GM23338 (cell line): ENCODE results near the gene REX1BD.

Source experiments
- CREB1 ChIP-seq: fragments of 250-450 bp; sonication (Bioruptor Pico); IDR thresholded peaks from 2 replicates; pipeline ENCODE4 v1.5.0; 2020; ENCODE audit warnings: low read depth, mild to moderate bottlenecking, moderate library complexity
- EZH2 ChIP-seq: fragments of 200-600 bp; sonication (generic); IDR thresholded peaks from one replicate; pipeline ENCODE4 v1.8.0; 2017; ENCODE audit warnings: antibody characterized with exemption, mild to moderate bottlenecking, low read depth; ENCODE audit not compliant: unreplicated experiment
- EZH2phosphoT487 ChIP-seq: fragments of 200-600 bp; sonication (generic); IDR thresholded peaks from one replicate; pipeline ENCODE4 v1.8.1; 2018; ENCODE audit warnings: antibody characterized with exemption; ENCODE audit not compliant: unreplicated experiment
- JUNB ChIP-seq: IDR thresholded peaks from one replicate; pipeline ENCODE4 v1.6.1; 2016; ENCODE audit warnings: antibody characterized with exemption; ENCODE audit not compliant: unreplicated experiment
- NANOG ChIP-seq: IDR thresholded peaks from 2 replicates; pipeline ENCODE4 v1.6.1; 2016; ENCODE audit warnings: antibody characterized with exemption, borderline replicate concordance
- POLR2AphosphoS5 ChIP-seq: IDR thresholded peaks from 2 replicates; pipeline ENCODE4 v1.6.1; 2016; ENCODE audit warnings: antibody characterized with exemption, low read depth
- STAT1 ChIP-seq: IDR thresholded peaks from one replicate; pipeline ENCODE4 v1.6.1; 2016; ENCODE audit warnings: antibody characterized with exemption; ENCODE audit not compliant: unreplicated experiment
- ZNF114 ChIP-seq: fragments of 250-450 bp; sonication (Bioruptor Pico); IDR thresholded peaks from 2 replicates; pipeline ENCODE4 v1.5.0; 2020; ENCODE audit warnings: mild to moderate bottlenecking, moderate library complexity
- ZNF331 ChIP-seq: fragments of 250-450 bp; sonication (Bioruptor Pico); IDR thresholded peaks from 2 replicates; pipeline ENCODE4 v1.5.0; 2020; ENCODE audit warnings: low read depth, mild to moderate bottlenecking, moderate library complexity
- TF ChIP-seq, protein P1 (sequence below), 2 experiments: fragments of 200-600 bp in 1 of 2; sonication (generic) in 1 of 2; conservative IDR thresholded peaks; 2 replicates each; pipeline versions ENCODE4 v1.5.1 to v1.6.1; 2016 to 2017; ENCODE audit warnings: antibody characterized with exemption in 2 of 2, low read depth in 2 of 2, mild to moderate bottlenecking in 2 of 2, moderate library complexity in 1 of 2
- TF ChIP-seq, protein P2 (sequence below): IDR thresholded peaks from one replicate; pipeline ENCODE4 v1.6.1; 2018; ENCODE audit warnings: antibody characterized with exemption; ENCODE audit not compliant: unreplicated experiment
- TF ChIP-seq, protein P3 (sequence below): IDR thresholded peaks from 2 replicates; pipeline ENCODE4 v1.6.1; 2016; ENCODE audit warnings: antibody characterized with exemption
- TF ChIP-seq, protein P4 (sequence below): fragments of 250-450 bp; sonication (Bioruptor Pico); IDR thresholded peaks from 2 replicates; pipeline ENCODE4 v1.5.0; 2020; ENCODE audit warnings: mild to moderate bottlenecking, moderate library complexity

DNA sequence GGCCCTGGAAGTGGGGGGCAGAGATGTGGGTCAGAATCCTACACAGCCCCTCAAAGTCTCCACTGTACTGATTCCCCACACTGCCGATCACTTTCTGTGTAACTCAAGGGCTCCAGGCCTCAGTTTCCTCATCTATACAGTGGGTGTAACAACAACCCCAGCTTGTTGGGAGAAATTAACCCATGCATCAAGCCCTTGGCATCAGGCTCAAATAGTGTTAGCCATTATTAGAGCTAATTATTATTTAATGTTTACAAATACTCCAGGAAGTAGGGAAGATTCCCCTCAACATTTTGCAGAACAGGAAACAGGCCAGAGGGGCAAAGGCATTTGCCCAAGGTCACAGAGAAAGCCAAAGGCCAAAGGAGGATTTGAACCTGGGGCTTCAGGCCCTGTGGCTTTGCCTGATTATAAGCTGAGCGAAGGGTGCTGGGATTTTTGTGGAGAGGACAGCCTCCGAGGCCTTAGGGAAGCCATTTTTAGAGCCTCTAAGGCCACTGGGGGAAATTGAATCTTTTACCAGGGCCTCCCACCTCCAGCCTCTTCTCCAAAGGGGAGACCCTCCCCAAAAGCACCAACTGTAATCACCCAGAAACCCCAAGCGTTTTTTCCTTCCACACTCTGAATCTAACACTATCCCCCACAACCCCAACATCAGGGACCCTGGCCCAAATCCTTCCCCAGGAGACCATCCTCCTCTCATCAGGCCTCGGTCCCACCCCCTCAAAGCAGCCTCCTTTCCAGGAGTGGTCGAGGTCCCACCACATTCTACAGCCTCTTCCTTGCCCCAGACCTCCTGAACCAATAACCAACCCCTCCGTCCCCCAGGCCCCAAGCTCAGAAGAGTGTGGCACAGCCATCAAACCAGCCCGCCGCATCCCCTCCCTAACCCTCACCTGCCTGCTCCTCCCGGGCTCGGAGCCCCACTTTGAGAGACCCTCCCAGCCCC lies 46.3 kb upstream of the REX1BD start:
- TF ChIP-seq, protein P1, sequence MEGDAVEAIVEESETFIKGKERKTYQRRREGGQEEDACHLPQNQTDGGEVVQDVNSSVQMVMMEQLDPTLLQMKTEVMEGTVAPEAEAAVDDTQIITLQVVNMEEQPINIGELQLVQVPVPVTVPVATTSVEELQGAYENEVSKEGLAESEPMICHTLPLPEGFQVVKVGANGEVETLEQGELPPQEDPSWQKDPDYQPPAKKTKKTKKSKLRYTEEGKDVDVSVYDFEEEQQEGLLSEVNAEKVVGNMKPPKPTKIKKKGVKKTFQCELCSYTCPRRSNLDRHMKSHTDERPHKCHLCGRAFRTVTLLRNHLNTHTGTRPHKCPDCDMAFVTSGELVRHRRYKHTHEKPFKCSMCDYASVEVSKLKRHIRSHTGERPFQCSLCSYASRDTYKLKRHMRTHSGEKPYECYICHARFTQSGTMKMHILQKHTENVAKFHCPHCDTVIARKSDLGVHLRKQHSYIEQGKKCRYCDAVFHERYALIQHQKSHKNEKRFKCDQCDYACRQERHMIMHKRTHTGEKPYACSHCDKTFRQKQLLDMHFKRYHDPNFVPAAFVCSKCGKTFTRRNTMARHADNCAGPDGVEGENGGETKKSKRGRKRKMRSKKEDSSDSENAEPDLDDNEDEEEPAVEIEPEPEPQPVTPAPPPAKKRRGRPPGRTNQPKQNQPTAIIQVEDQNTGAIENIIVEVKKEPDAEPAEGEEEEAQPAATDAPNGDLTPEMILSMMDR (conservative IDR thresholded peaks at IDR 0.05; ENCODE audit: low read depth in 2 of 2), result no peak
- TF ChIP-seq POLR2AphosphoS5 (no peak), JUNB (no peak), CREB1 (CRISPR knock-in tag) (no peak), EZH2 (no peak), STAT1 (no peak), NANOG (no peak), EZH2phosphoT487 (no peak), ZNF114 (CRISPR knock-in tag) (no peak), ZNF331 (CRISPR knock-in tag) (no peak)
- TF ChIP-seq, protein P2, sequence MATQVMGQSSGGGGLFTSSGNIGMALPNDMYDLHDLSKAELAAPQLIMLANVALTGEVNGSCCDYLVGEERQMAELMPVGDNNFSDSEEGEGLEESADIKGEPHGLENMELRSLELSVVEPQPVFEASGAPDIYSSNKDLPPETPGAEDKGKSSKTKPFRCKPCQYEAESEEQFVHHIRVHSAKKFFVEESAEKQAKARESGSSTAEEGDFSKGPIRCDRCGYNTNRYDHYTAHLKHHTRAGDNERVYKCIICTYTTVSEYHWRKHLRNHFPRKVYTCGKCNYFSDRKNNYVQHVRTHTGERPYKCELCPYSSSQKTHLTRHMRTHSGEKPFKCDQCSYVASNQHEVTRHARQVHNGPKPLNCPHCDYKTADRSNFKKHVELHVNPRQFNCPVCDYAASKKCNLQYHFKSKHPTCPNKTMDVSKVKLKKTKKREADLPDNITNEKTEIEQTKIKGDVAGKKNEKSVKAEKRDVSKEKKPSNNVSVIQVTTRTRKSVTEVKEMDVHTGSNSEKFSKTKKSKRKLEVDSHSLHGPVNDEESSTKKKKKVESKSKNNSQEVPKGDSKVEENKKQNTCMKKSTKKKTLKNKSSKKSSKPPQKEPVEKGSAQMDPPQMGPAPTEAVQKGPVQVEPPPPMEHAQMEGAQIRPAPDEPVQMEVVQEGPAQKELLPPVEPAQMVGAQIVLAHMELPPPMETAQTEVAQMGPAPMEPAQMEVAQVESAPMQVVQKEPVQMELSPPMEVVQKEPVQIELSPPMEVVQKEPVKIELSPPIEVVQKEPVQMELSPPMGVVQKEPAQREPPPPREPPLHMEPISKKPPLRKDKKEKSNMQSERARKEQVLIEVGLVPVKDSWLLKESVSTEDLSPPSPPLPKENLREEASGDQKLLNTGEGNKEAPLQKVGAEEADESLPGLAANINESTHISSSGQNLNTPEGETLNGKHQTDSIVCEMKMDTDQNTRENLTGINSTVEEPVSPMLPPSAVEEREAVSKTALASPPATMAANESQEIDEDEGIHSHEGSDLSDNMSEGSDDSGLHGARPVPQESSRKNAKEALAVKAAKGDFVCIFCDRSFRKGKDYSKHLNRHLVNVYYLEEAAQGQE, result no peak
- TF ChIP-seq, protein P3, sequence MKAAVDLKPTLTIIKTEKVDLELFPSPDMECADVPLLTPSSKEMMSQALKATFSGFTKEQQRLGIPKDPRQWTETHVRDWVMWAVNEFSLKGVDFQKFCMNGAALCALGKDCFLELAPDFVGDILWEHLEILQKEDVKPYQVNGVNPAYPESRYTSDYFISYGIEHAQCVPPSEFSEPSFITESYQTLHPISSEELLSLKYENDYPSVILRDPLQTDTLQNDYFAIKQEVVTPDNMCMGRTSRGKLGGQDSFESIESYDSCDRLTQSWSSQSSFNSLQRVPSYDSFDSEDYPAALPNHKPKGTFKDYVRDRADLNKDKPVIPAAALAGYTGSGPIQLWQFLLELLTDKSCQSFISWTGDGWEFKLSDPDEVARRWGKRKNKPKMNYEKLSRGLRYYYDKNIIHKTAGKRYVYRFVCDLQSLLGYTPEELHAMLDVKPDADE, result no peak
- TF ChIP-seq, protein P4, sequence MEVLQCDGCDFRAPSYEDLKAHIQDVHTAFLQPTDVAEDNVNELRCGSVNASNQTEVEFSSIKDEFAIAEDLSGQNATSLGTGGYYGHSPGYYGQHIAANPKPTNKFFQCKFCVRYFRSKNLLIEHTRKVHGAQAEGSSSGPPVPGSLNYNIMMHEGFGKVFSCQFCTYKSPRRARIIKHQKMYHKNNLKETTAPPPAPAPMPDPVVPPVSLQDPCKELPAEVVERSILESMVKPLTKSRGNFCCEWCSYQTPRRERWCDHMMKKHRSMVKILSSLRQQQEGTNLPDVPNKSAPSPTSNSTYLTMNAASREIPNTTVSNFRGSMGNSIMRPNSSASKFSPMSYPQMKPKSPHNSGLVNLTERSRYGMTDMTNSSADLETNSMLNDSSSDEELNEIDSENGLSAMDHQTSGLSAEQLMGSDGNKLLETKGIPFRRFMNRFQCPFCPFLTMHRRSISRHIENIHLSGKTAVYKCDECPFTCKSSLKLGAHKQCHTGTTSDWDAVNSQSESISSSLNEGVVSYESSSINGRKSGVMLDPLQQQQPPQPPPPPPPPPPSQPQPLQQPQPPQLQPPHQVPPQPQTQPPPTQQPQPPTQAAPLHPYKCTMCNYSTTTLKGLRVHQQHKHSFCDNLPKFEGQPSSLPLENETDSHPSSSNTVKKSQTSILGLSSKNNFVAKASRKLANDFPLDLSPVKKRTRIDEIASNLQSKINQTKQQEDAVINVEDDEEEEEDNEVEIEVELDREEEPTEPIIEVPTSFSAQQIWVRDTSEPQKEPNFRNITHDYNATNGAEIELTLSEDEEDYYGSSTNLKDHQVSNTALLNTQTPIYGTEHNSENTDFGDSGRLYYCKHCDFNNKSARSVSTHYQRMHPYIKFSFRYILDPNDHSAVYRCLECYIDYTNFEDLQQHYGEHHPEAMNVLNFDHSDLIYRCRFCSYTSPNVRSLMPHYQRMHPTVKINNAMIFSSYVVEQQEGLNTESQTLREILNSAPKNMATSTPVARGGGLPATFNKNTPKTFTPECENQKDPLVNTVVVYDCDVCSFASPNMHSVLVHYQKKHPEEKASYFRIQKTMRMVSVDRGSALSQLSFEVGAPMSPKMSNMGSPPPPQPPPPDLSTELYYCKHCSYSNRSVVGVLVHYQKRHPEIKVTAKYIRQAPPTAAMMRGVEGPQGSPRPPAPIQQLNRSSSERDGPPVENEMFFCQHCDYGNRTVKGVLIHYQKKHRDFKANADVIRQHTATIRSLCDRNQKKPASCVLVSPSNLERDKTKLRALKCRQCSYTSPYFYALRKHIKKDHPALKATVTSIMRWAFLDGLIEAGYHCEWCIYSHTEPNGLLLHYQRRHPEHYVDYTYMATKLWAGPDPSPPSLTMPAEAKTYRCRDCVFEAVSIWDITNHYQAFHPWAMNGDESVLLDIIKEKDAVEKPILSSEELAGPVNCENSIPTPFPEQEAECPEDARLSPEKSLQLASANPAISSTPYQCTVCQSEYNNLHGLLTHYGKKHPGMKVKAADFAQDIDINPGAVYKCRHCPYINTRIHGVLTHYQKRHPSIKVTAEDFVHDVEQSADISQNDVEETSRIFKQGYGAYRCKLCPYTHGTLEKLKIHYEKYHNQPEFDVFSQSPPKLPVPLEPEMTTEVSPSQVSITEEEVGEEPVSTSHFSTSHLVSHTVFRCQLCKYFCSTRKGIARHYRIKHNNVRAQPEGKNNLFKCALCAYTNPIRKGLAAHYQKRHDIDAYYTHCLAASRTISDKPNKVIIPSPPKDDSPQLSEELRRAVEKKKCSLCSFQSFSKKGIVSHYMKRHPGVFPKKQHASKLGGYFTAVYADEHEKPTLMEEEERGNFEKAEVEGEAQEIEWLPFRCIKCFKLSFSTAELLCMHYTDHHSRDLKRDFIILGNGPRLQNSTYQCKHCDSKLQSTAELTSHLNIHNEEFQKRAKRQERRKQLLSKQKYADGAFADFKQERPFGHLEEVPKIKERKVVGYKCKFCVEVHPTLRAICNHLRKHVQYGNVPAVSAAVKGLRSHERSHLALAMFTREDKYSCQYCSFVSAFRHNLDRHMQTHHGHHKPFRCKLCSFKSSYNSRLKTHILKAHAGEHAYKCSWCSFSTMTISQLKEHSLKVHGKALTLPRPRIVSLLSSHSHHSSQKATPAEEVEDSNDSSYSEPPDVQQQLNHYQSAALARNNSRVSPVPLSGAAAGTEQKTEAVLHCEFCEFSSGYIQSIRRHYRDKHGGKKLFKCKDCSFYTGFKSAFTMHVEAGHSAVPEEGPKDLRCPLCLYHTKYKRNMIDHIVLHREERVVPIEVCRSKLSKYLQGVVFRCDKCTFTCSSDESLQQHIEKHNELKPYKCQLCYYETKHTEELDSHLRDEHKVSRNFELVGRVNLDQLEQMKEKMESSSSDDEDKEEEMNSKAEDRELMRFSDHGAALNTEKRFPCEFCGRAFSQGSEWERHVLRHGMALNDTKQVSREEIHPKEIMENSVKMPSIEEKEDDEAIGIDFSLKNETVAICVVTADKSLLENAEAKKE (CRISPR knock-in tag), result no peak
